Activated CD8-positive, alpha-beta memory T cell treated with anti-CD3 and anti-CD28 coated beads, Interleukin-2, amount 50 U/mL, for 24 hours (primary cell): ENCODE data around the gene FNIP2.

ENCODE experiments used
- DNase-seq: peaks from one replicate; pipeline ENCODE4 v3.0.0-alpha.2; 2020; ENCODE audit errors: extremely low read depth

FNIP2 gene

GRCh38 chr4:158837527-158838141 is 68.8 kb downstream of the FNIP2 start:
- DNase-seq, result no peak

- no peak for DNase-seq
These were observed 71.3 kb downstream of the FNIP2 start for GRCh38 chr4:158840131-158840530.

- DNase-seq, result no peak
These were observed 72.7 kb downstream of the FNIP2 start for GRCh38 chr4:158841540-158841939.

GRCh38 chr4:158845311-158846041 is 76.7 kb downstream of the FNIP2 start:
- no peak for DNase-seq

GRCh38 chr4:158847535-158847934 is 78.7 kb downstream of the FNIP2 start:
- DNase-seq, result no peak

GRCh38 chr4:158849681-158850080 is 80.9 kb downstream of the FNIP2 start:
- no peak for DNase-seq

- DNase-seq, result no peak
These were observed 81.5 kb downstream of the FNIP2 start for GRCh38 chr4:158850371-158850770.

GRCh38 chr4:158850800-158851644 is 82.2 kb downstream of the FNIP2 start:
- DNase-seq, result no peak

- no peak for DNase-seq
These were observed 85.4 kb downstream of the FNIP2 start for GRCh38 chr4:158854236-158854635.

- DNase-seq, result no peak
These were observed 88.0 kb downstream of the FNIP2 start for GRCh38 chr4:158856852-158857251.

GRCh38 chr4:158857951-158858350 is 89.1 kb downstream of the FNIP2 start:
- DNase-seq, result no peak

- DNase-seq, result no peak
These were observed 89.8 kb downstream of the FNIP2 start for GRCh38 chr4:158858410-158859199.

GRCh38 chr4:158859661-158860060 is 90.8 kb downstream of the FNIP2 start:
- no peak for DNase-seq

- DNase-seq, result no peak
These were observed 92.0 kb downstream of the FNIP2 start for GRCh38 chr4:158860856-158861255.

- no peak for DNase-seq
These were observed 92.5 kb downstream of the FNIP2 start for GRCh38 chr4:158861281-158861680.

GRCh38 chr4:158861766-158862165 is 92.9 kb downstream of the FNIP2 start:
- DNase-seq, result no peak

GRCh38 chr4:158863296-158863695 is 94.5 kb downstream of the FNIP2 start:
- DNase-seq, result no peak

GRCh38 chr4:158865520-158866177 is 96.8 kb downstream of the FNIP2 start:
- DNase-seq, result no peak

GRCh38 chr4:158869001-158869400 is 100.2 kb downstream of the FNIP2 start:
- DNase-seq, result no peak

GRCh38 chr4:158869761-158870160 is 100.9 kb downstream of the FNIP2 start:
- DNase-seq, result no peak

GRCh38 chr4:158870282-158870625 is 101.4 kb downstream of the FNIP2 start:
- DNase-seq, result no peak
